Measurements from ENCODE around the gene TKT. TPM values are rescaled to one million over a fixed set of nuclear protein-coding genes. Genes with fewer than 3 reads are reported as not detected.

Gene TKT
- total and polyA plus RNA-seq, 2 of the 8 experiments (the other 6 are each of a cell fraction or from before 2014, with no cell fraction given), result 418 to 986 TPM

DNA sequence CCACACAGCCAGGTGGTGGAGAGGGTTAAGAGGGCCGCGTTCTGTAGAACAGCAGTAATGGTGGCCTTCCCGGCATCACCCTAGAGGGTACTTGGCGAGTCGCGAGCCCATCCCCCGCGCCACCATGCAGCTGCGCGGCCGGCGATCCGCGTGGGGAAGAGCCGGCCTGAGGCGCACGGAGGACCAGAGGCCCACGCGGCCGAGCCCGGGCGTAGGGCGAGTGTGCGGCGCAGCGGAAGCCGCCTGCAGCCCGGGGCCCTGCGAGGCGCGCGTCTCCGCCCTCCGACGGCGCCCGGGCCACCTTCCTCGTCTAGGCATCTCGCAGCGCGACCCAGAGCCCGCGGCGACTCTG is 423 bp downstream of the TKT start:
- peaks cover 44 to 57% of the 10 kb centered on the region in 2 experiments for H3K79me2 ChIP-seq (ENCODE audit: control insufficient read depth in 1 of 2, insufficient read depth in 2 of 2, low read length in 2 of 2)
- H2BK120ac ChIP-seq (replicated peaks; ENCODE audit: low read depth, low read length), result no peak overlapping the region
- POLR2A ChIA-PET (ENCODE audit: partially characterized antibody), result interaction anchor here (1.0 to 20.5 kb wide), 8 partner anchors 11 to 38 kb away, joined by 3 to 449 read pairs (median 10); no protein-coding TSS in a partner anchor

More for the DNA sequence above, 423 bp downstream of the TKT start:
- peaks cover 12% of the 10 kb centered on the region for H3K79me1 ChIP-seq (ENCODE audit: low read depth, low read length)
- no peak for FAIRE-seq
- H4K20me1 ChIP-seq (replicated peaks in 1 of 2; ENCODE audit: control insufficient read depth in 1 of 2, insufficient read depth in 2 of 2, low read length in 2 of 2), result peaks cover 21 to 27% of the 10 kb centered on the region in 2 experiments
- DNase-seq (ENCODE audit: low read depth in 1 of 2, low spot score in 2 of 2), result no peak
- no peak overlapping the region for H3K23ac ChIP-seq (ENCODE audit: insufficient read length)
- peaks cover 18% of the 10 kb centered on the region for H3K23me2 ChIP-seq (ENCODE audit: low read depth, low read length)
- 2% methylated on average over 35 of the region's 44 CpGs; no CpG with 5 or more reads in 1 of the 2 experiments for WGBS, 2 experiments (ENCODE audit: extremely low coverage in 1 of 2, insufficient coverage in 1 of 2, insufficient read length in 1 of 2, insufficient replicate concordance in 2 of 2, low coverage in 1 of 2, low lambda C conversion rate in 2 of 2, missing lambda C conversion rate in 1 of 2)
- H3K9me3 ChIP-seq (ENCODE audit: insufficient read depth in 2 of 2, low read depth in 1 of 2, low read length in 1 of 2), result no peaks in the 10 kb centered on the region
- no peak overlapping the region for H2AK5ac ChIP-seq (ENCODE audit: low read depth, low read length)
- peak overlapping the region; percentile 91 to 98 for H3K4me2 ChIP-seq (ENCODE audit: insufficient read depth in 1 of 2, low read depth in 2 of 2, low read length in 2 of 2)
- no peak overlapping the region for H2BK20ac ChIP-seq (ENCODE audit: low read length)
- H3K4me1 ChIP-seq (replicated peaks in 1 of 4; ENCODE audit: control insufficient read depth in 3 of 4, insufficient read depth in 4 of 4, low read length in 3 of 4), result peaks cover 18 to 41% (median 31%) of the 10 kb centered on the region in 4 experiments
- H3K27me3 ChIP-seq (replicated peaks in 1 of 4; ENCODE audit: control insufficient read depth in 3 of 4, extremely low read depth in 1 of 4, insufficient read depth in 3 of 4, low read length in 3 of 4), result no peaks in the 10 kb centered on the region
- H3K18ac ChIP-seq (ENCODE audit: extremely low read depth, low read length), result peak overlapping the region; percentile 93
- peak overlapping the region; percentile 37 for H3K56ac ChIP-seq (replicated peaks; ENCODE audit: insufficient read length, low read depth, low read length)
- H2AFZ ChIP-seq (ENCODE audit: low read length), result no peak overlapping the region
- H3K36me3 ChIP-seq (ENCODE audit: control insufficient read depth in 2 of 4, insufficient read depth in 4 of 4, low read length in 3 of 4), result peaks cover 0 to 7% (median 0%) of the 10 kb centered on the region in 4 experiments; a peak in 1 of 8 replicates
- H3K14ac ChIP-seq (ENCODE audit: insufficient read length), result no peak overlapping the region
- CTCF ChIA-PET (ENCODE audit: partially characterized antibody), result interaction anchor here (1.4 kb wide), 1 partner anchor 30 kb away, joined by 3 read pairs; no protein-coding TSS in a partner anchor
- peak overlapping the region; percentile 45 for H4K91ac ChIP-seq (replicated peaks; ENCODE audit: insufficient read length, low read length)
- peak overlapping the region; percentile 83 for H4K8ac ChIP-seq (ENCODE audit: extremely low read depth, insufficient read depth, low read length)
- H3K4me3 ChIP-seq (ENCODE audit: extremely low read depth in 1 of 4, insufficient read depth in 2 of 4, low read depth in 3 of 4, low read length in 4 of 4), result peak overlapping the region; percentile 98 to 100 (median 98)
- H4K5ac ChIP-seq (ENCODE audit: insufficient read length, low read depth, low read length), result peak overlapping the region; percentile 60
- TF ChIP-seq RXRA (IDR thresholded peaks at IDR 0.05; ENCODE audit: insufficient read depth, low read depth, low read length) (no peak), CBX5 (IDR thresholded peaks at IDR 0.05; ENCODE audit: low read depth, low read length) (no peak), ASH2L (IDR thresholded peaks at IDR 0.05; ENCODE audit: low read length) (peak; percentile 39)
- H2BK12ac ChIP-seq (ENCODE audit: low read depth, low read length), result no peak overlapping the region; the same call in 1 of the 2 replicates
- peak overlapping the region; percentile 75 for H3K4ac ChIP-seq (replicated peaks; ENCODE audit: insufficient read length, low read depth, low read length)
- H3K27ac ChIP-seq (ENCODE audit: low read depth, low read length), result peak overlapping the region; percentile 72
- peak overlapping the region; percentile 82 to 91 (median 86) for H3K9ac ChIP-seq (replicated peaks in 1 of 4; ENCODE audit: extremely low read depth in 1 of 4, low read depth in 3 of 4, low read length in 3 of 4)
- peak overlapping the region; percentile 90 for H2BK5ac ChIP-seq (ENCODE audit: low read depth, low read length)
- no peak overlapping the region for H2BK15ac ChIP-seq (ENCODE audit: low read length)

Measured in H1 (cell line).